ENCODE results near the gene SGCD.

The SGCD gene

GRCh38 chr5:156774273-156774672, 447.3 kb downstream of the SGCD start:
- DNase-seq (ENCODE audit: low read depth, low spot score), result no peak

- no peak for DNase-seq (ENCODE audit: low read depth, low spot score)
These were observed 451.3 kb downstream of the SGCD start for GRCh38 chr5:156778139-156778706.

- DNase-seq (ENCODE audit: low read depth, low spot score), result no peak
These were observed 451.8 kb downstream of the SGCD start for GRCh38 chr5:156778752-156779151.

- no peak for DNase-seq (ENCODE audit: low read depth, low spot score)
These were observed 452.5 kb downstream of the SGCD start for GRCh38 chr5:156779436-156779835.

- DNase-seq (ENCODE audit: low read depth, low spot score), result no peak
These were observed 456.1 kb downstream of the SGCD start for GRCh38 chr5:156783092-156783491.

- DNase-seq (ENCODE audit: low read depth, low spot score), result no peak
These were observed 467.7 kb downstream of the SGCD start for GRCh38 chr5:156794687-156795086.

GRCh38 chr5:156798201-156798600, 471.2 kb downstream of the SGCD start:
- DNase-seq (ENCODE audit: low read depth, low spot score), result no peak

GRCh38 chr5:156799171-156799570, 472.2 kb downstream of the SGCD start:
- no peak for DNase-seq (ENCODE audit: low read depth, low spot score)

GRCh38 chr5:156800929-156801328, 474.0 kb downstream of the SGCD start:
- no peak for DNase-seq (ENCODE audit: low read depth, low spot score)

GRCh38 chr5:156802501-156802900, 475.5 kb downstream of the SGCD start:
- DNase-seq (ENCODE audit: low read depth, low spot score), result no peak

- no peak for DNase-seq (ENCODE audit: low read depth, low spot score)
These were observed 476.4 kb downstream of the SGCD start for GRCh38 chr5:156803404-156803803.

- DNase-seq (ENCODE audit: low read depth, low spot score), result no peak
These were observed 486.0 kb downstream of the SGCD start for GRCh38 chr5:156812959-156813358.

- no peak for DNase-seq (ENCODE audit: low read depth, low spot score)
These were observed 489.1 kb downstream of the SGCD start for GRCh38 chr5:156815988-156816599.
